IMR-90 (cell line): Measurements from ENCODE around the gene LRATD1. TPM values are rescaled to one million over a fixed set of nuclear protein-coding genes. Genes with fewer than 3 reads are reported as not detected.

ENCODE experiments used
- ATAC-seq: fragments of 200-7000 bp; cut with Tn5 transposase; 2 replicates; pipeline ENCODE4 v1.9.1; 2020; ENCODE audit warnings: low read depth, mild to moderate bottlenecking, moderate library complexity
- BruUV-seq: library from RNA; stranded (reverse); fragments of 400-500 nt; replicated peaks from 2 replicates; lab custom pipeline; 2021; lab: Mats Ljungman, UMichigan
- CTCF ChIA-PET: fragments of 300-600 bp; formaldehyde crosslinking; extraction: SDS; loops from one replicate; lab custom pipeline; 2021; ENCODE audit warnings: antibody characterized with exemption; lab: Yijun Ruan, JAX
- POLR2A ChIA-PET: fragments of 300-600 bp; sonication (Branson Sonifier 250); formaldehyde crosslinking; loops from one replicate; lab custom pipeline; 2022; ENCODE audit warnings: antibody characterized with exemption; ENCODE audit not compliant: unreplicated experiment; lab: Charles Lee
- DNase-seq: peaks from one replicate; pipeline ENCODE4 v3.0.0; 2013
- H2AFZ ChIP-seq: replicated peaks from 2 replicates; pipeline ENCODE3; 2013; ENCODE audit warnings: low read length, mild to moderate bottlenecking; ENCODE audit not compliant: poor library complexity
- H2AK5ac ChIP-seq: 2 replicates; pipeline ENCODE4 v1.6.1; 2013; ENCODE audit warnings: low read depth, low read length, inconsistent platforms
- H2AK9ac ChIP-seq: replicated peaks from 2 replicates; pipeline ENCODE3; 2013; ENCODE audit warnings: mild to moderate bottlenecking, low read depth, low read length, moderate library complexity; ENCODE audit not compliant: poor library complexity
- H2BK120ac ChIP-seq: 2 replicates; pipeline ENCODE4 v1.6.1; 2013; ENCODE audit warnings: low read depth, low read length, inconsistent platforms
- H2BK15ac ChIP-seq: 3 replicates; pipeline ENCODE4 v1.6.1; 2013; ENCODE audit warnings: low read depth, low read length, inconsistent platforms
- H2BK20ac ChIP-seq: 2 replicates; pipeline ENCODE4 v1.6.1; 2013; ENCODE audit warnings: low read depth, mild to moderate bottlenecking, inconsistent platforms, low read length, moderate library complexity
- H2BK5ac ChIP-seq: 2 replicates; pipeline ENCODE4 v1.6.1; 2013; ENCODE audit warnings: mild to moderate bottlenecking, low read depth, low read length, inconsistent platforms; ENCODE audit not compliant: poor library complexity, severe bottlenecking
- H3K14ac ChIP-seq: replicated peaks from 2 replicates; pipeline ENCODE4 v1.6.1; 2013; ENCODE audit warnings: low read depth, low read length, inconsistent platforms
- H3K18ac ChIP-seq: 2 replicates; pipeline ENCODE4 v1.6.1; 2013; ENCODE audit warnings: low read depth, low read length, control low read depth
- H3K23ac ChIP-seq: 2 replicates; pipeline ENCODE4 v1.6.1; 2013; ENCODE audit warnings: low read depth, low read length, inconsistent platforms
- H3K27ac ChIP-seq: 2 replicates; pipeline ENCODE4 v1.5.1; 2013; ENCODE audit warnings: mild to moderate bottlenecking, control low read depth, low read length; ENCODE audit not compliant: insufficient read depth
- H3K27me3 ChIP-seq: 2 replicates; pipeline ENCODE4 v1.6.1; 2013; ENCODE audit warnings: low read length; ENCODE audit not compliant: control insufficient read depth, insufficient read depth
- H3K36me3 ChIP-seq: 2 replicates; pipeline ENCODE4 v1.6.1; 2013; ENCODE audit warnings: low read length, mixed read lengths; ENCODE audit not compliant: control insufficient read depth, insufficient read depth
- H3K4ac ChIP-seq: 2 replicates; pipeline ENCODE4 v1.6.1; 2013; ENCODE audit warnings: low read depth, low read length, inconsistent platforms
- H3K4me1 ChIP-seq: 2 replicates; pipeline ENCODE4 v1.6.1; 2013; ENCODE audit warnings: low read length, mixed read lengths; ENCODE audit not compliant: control insufficient read depth, insufficient read depth
- H3K4me2 ChIP-seq: 2 replicates; pipeline ENCODE4 v1.6.1; 2013; ENCODE audit warnings: low read depth, mild to moderate bottlenecking, control low read depth, low read length, moderate library complexity
- H3K4me3 ChIP-seq: 2 replicates; pipeline ENCODE4 v1.5.1; 2013; ENCODE audit warnings: low read depth, mild to moderate bottlenecking, control low read depth, low read length, moderate library complexity; ENCODE audit not compliant: insufficient read depth
- H3K56ac ChIP-seq: 2 replicates; pipeline ENCODE4 v1.6.1; 2013; ENCODE audit warnings: low read length, inconsistent platforms; ENCODE audit not compliant: insufficient read depth; ENCODE audit errors: extremely low read depth
- H3K79me1 ChIP-seq, 2 experiments: 2 replicates each; pipeline ENCODE4 v1.6.1; 2013; ENCODE audit warnings: low read length in 2 of 2, inconsistent platforms in 1 of 2, low read depth in 1 of 2
- H3K9ac ChIP-seq: 2 replicates; pipeline ENCODE4 v1.6.1; 2013; ENCODE audit warnings: low read depth, low read length, control low read depth
- H3K9me1 ChIP-seq: 2 replicates; pipeline ENCODE4 v1.6.1; 2013; ENCODE audit warnings: low read length, inconsistent platforms; ENCODE audit not compliant: insufficient read depth
- H3K9me3 ChIP-seq: 2 replicates; pipeline ENCODE4 v1.6.1; 2013; ENCODE audit warnings: low read length; ENCODE audit not compliant: control insufficient read depth, insufficient read depth
- H4K20me1 ChIP-seq: 2 replicates; pipeline ENCODE4 v1.6.1; 2013; ENCODE audit warnings: low read length, inconsistent platforms; ENCODE audit not compliant: insufficient read depth
- H4K5ac ChIP-seq: 2 replicates; pipeline ENCODE4 v1.6.1; 2013; ENCODE audit warnings: mild to moderate bottlenecking, low read depth, low read length, control low read depth
- H4K8ac ChIP-seq, 2 experiments: 2 replicates each; pipeline ENCODE4 v1.6.1; 2013; ENCODE audit warnings: low read depth in 2 of 2, low read length in 2 of 2, control low read depth in 1 of 2, inconsistent platforms in 1 of 2
- H4K91ac ChIP-seq: 2 replicates; pipeline ENCODE4 v1.6.1; 2013; ENCODE audit warnings: low read depth, low read length, inconsistent platforms; ENCODE audit not compliant: insufficient read depth
- CHD1 ChIP-seq: IDR thresholded peaks from 2 replicates; pipeline ENCODE4 v1.6.1; 2012; ENCODE audit warnings: low read depth, low read length, improper control_type of control experiment
- CTCF ChIP-seq: conservative IDR thresholded peaks from 2 replicates; pipeline ENCODE4 v1.5.1; 2012; ENCODE audit warnings: mild to moderate bottlenecking, low read depth, low read length, improper control_type of control experiment
- ELK1 ChIP-seq: fragments of 150-350 bp; IDR thresholded peaks from 2 replicates; pipeline ENCODE4 v1.6.1; 2016; ENCODE audit warnings: low read depth, mild to moderate bottlenecking, low read length, moderate library complexity, borderline replicate concordance
- MXI1 ChIP-seq: IDR thresholded peaks from 2 replicates; pipeline ENCODE4 v1.6.1; 2012; ENCODE audit warnings: low read depth, mild to moderate bottlenecking, low read length, moderate library complexity, borderline replicate concordance
- NFE2L2 ChIP-seq: fragments of 150-350 bp; IDR thresholded peaks from 2 replicates; pipeline ENCODE4 v1.6.1; 2016; ENCODE audit warnings: low read depth, mild to moderate bottlenecking, low read length
- POLR2A ChIP-seq: IDR thresholded peaks from 2 replicates; pipeline ENCODE4 v1.6.1; 2012; ENCODE audit warnings: mild to moderate bottlenecking, low read depth, low read length
- RCOR1 ChIP-seq: IDR thresholded peaks from 2 replicates; pipeline ENCODE4 v1.6.1; 2012; ENCODE audit warnings: mild to moderate bottlenecking, low read length, improper control_type of control experiment; ENCODE audit not compliant: insufficient replicate concordance
- RFX5 ChIP-seq: IDR thresholded peaks from 2 replicates; pipeline ENCODE4 v1.8.0; 2012; ENCODE audit warnings: low read depth, mild to moderate bottlenecking, low read length, moderate library complexity
- WGBS, 2 experiments: methylation state at CpG; one replicate each; pipeline versions ENCODE4 v1.1.5 to v1.1.7; 2013; ENCODE audit warnings: missing lambda C conversion rate in 2 of 2; ENCODE audit not compliant: insufficient read length in 1 of 2; ENCODE audit errors: extremely low coverage in 2 of 2; 5-methylcytosine and 5-hydroxymethylcytosine counted together
- dilution Hi-C: fragments of 300-500 bp; cut with HindIII; formaldehyde crosslinking; loops from one replicate; pipeline ENCODE4 v1.14.3; 2018; ENCODE audit warnings: low sequenced_read_pairs; ENCODE audit not compliant: unreplicated experiment
- in situ Hi-C: fragments of 300-500 bp; cut with MboI; formaldehyde crosslinking; loops from 3 replicates; pipeline ENCODE4 v1.14.3; 2019; ENCODE audit warnings: low sequenced_read_pairs, inconsistent platforms, mixed read lengths
- intact Hi-C: fragments of 100-400 bp; cut with micrococcal nuclease; formaldehyde crosslinking; loops from 2 replicates; pipeline ENCODE4 v1.10.0; 2022
- polyA plus RNA-seq, 3 experiments: library from polyadenylated mRNA; depleted of rRNA; stranded (reverse); fragments of >200 nt; gene quantifications; 2 replicates each; pipeline ENCODE4 v1.2.3, GENCODE V29; 2012; ENCODE audit warnings: low replicate concordance in 1 of 3
- total RNA-seq: library from RNA; depleted of rRNA; stranded (reverse); fragments of >200 nt; gene quantifications from 2 replicates; pipeline ENCODE4 v1.2.3, GENCODE V29; 2012
- TF ChIP-seq, protein P1 (sequence below): fragments of 150-350 bp; IDR thresholded peaks from 2 replicates; pipeline ENCODE4 v1.6.1; 2017; ENCODE audit warnings: mild to moderate bottlenecking, antibody characterized with exemption, low read length, low read depth

Gene LRATD1
- total and polyA plus RNA-seq, 2 of the 4 experiments (the other 2 are of a cell fraction), result 0.18 to 0.60 TPM

DNA sequence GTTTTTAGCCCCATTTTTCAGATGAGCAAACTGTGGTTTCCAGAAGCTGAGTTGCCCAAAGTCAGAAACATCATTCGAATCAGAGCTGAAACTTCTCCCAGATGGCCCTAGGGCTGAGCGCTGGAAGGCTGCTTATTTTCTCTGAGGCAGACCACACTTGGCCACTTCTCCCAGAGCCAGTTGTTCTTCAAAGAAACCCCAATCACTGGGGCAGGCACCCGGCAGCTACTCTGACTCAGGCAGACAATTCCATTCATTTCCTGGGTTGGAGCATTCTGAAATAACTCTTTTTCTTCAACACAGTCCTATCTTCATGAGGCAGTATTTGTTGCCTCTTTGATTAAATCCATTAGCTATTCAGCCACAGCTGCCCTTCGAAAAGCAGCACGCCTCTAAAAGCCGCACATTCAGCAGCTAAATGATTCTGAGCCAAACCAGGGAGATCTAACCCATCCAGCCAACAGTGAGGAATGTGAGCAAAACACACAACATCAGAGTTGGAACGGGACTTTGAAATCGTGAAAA is 40.9 kb downstream of the LRATD1 start:
- no peaks in the 10 kb centered on the region for H4K20me1 ChIP-seq
- intact Hi-C loops, result no loop called here
- H3K27me3 ChIP-seq, result no peaks in the 10 kb centered on the region
- no peak overlapping the region for H3K18ac ChIP-seq
- ChIA-PET POLR2A (no interaction called here), CTCF (no interaction called here)
- H3K9me3 ChIP-seq, result peaks cover 2% of the 10 kb centered on the region; the same call in 1 of the 2 replicates
- in situ Hi-C loops, result no loop called here
- H3K36me3 ChIP-seq, result no peaks in the 10 kb centered on the region
- no peak overlapping the region for H2AK9ac ChIP-seq
- ATAC-seq (no peak), DNase-seq (no peak)
- no peak overlapping the region for H2BK5ac ChIP-seq
- dilution Hi-C loops, result no loop called here
- no peaks in the 10 kb centered on the region for H3K79me1 ChIP-seq
- H2AFZ ChIP-seq, result no peak overlapping the region
- no peak overlapping the region for H3K9ac ChIP-seq
- no TSS peak for BruUV-seq
- 57% methylated on average over 1 of the region's 8 CpGs; no CpG with 5 or more reads in 1 of the 2 experiments for WGBS, 2 experiments
- H4K8ac ChIP-seq, result no peak overlapping the region
- H3K4me2 ChIP-seq, result no peak overlapping the region
- H2BK20ac ChIP-seq, result no peak overlapping the region
- H2BK120ac ChIP-seq, result no peak overlapping the region
- H3K56ac ChIP-seq, result no peak overlapping the region
- no peak overlapping the region for H4K5ac ChIP-seq
- H3K14ac ChIP-seq, result no peak overlapping the region
- H3K27ac ChIP-seq, result no peak overlapping the region
- H3K4me3 ChIP-seq, result no peak overlapping the region
- no peak overlapping the region for H2AK5ac ChIP-seq
- H3K23ac ChIP-seq, result no peak overlapping the region
- TF ChIP-seq RFX5 (no peak), CHD1 (no peak), ELK1 (no peak), RCOR1 (no peak), CTCF (no peak), NFE2L2 (no peak), POLR2A (no peak), MXI1 (no peak)
- TF ChIP-seq, protein P1, sequence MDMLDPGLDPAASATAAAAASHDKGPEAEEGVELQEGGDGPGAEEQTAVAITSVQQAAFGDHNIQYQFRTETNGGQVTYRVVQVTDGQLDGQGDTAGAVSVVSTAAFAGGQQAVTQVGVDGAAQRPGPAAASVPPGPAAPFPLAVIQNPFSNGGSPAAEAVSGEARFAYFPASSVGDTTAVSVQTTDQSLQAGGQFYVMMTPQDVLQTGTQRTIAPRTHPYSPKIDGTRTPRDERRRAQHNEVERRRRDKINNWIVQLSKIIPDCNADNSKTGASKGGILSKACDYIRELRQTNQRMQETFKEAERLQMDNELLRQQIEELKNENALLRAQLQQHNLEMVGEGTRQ, result no peak
- no peaks in the 10 kb centered on the region for H3K4me1 ChIP-seq
- no peaks in the 10 kb centered on the region for H3K9me1 ChIP-seq
- no peak overlapping the region for H3K4ac ChIP-seq
- no peak overlapping the region for H2BK15ac ChIP-seq
- H4K91ac ChIP-seq, result no peak overlapping the region
